ENCODE results near the gene CDH4. TPM values are rescaled to one million over a fixed set of nuclear protein-coding genes. Genes with fewer than 3 reads are reported as not detected.

The CDH4 gene
- total RNA-seq, 1 donor from 2014 or later = 9.2 TPM

DNA sequence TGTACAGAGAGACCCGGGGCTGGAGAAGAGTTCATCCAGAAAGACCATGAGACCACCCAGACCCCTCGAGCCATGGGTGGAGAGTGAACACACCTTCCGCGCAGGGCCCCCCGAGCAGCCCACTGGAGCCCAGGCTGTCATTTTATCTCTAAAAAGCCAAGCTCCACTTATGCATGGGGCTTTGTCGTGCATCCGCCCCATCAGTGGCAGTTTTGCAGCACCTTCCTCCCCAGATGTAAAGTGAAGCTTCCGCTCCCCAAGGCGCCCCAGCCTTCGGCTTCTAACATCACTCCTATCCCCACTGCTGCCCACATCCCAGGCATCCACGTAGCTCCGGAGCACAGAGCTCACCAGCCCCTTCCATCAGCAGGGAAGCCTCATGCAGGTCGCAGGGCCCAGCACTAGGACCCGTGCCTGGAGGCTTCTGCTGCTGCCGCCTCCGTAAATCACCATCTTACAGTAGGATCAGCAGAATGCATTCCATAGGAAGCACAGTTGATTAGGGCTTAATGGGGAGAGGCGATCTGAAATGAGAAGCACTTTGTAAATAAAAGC lies 512.5 kb downstream of the CDH4 start:
- DNase-seq (ENCODE audit: extremely low read depth, low read depth, low spot score) = no peak

DNA sequence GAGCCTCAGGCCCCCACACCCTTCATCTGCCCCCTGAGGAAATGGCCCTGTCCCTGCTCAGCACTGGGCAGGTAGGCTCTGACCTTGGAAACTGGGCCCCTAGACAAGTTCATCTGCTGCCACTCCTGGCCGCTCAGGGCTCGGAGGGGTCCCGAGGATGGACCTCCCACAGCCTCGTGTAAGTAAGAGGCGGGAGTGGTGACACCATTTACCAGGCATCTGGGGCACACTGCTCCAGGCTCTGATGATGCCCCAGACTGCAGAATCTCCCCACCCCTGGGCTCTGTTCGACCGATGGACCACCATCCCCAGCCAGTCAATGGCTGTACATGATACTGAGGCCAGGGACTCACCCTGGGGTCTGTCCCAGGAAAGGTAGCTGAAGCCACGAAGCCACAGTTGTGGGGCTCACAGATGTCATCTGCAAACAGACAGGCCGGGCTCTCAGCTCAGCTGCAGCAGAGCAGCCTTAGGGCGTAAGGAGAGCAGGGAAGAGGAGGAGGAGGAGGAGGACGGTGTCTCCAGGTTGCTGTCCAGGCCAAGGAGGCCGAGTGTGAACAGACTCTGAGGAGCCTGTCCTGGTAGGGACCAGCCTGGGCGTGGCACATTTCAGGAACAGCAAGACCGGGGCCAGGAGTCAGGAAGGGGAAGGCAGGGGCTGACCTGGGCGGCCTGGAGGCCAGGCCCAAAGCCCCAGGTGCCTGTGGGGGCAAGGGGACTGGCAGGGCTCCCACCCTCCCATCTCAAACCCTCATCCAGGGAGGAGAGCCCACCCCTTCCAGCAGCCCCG lies 513.2 kb downstream of the CDH4 start:
- DNase-seq (ENCODE audit: extremely low read depth, low read depth, low spot score) = no peak

DNA sequence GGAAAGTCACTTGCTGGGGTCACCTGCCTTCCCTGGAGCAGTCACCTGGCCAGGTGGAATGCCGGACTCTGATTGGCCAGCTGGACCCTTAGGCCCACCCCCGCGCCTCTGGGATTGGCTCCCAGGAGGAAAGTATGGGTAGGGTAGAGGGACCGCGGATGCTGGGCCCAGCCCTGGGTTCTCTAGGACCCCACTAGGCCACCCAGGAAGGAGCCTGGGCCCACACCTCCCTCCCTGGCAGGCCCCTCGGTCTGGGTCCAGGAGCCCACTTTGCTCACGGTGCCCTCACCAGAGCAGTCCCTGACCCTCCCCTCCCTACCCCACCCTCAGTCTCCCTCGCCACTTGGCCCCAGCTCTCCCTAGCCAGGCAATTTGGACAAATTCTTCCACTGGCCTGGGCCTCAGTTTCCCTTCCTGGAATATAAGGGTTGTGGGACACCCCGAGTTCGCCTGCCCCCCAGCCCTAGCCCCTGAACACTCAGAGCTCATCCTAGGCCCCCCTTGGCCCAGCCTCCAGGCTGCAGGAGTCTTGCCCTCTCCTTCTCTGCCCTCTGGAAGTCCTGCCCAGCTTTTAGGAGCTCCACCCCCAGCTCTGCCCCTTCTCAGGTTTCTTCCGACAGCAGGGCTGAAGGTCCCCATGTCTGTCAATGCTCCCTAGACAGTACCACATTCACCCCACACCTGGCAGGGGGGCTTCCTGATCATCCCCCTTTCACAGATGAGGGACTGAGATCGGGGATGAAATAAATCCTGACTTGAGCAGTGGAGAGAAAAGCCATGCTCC lies 514.0 kb downstream of the CDH4 start:
- no peak for DNase-seq (ENCODE audit: extremely low read depth, low read depth, low spot score)

DNA sequence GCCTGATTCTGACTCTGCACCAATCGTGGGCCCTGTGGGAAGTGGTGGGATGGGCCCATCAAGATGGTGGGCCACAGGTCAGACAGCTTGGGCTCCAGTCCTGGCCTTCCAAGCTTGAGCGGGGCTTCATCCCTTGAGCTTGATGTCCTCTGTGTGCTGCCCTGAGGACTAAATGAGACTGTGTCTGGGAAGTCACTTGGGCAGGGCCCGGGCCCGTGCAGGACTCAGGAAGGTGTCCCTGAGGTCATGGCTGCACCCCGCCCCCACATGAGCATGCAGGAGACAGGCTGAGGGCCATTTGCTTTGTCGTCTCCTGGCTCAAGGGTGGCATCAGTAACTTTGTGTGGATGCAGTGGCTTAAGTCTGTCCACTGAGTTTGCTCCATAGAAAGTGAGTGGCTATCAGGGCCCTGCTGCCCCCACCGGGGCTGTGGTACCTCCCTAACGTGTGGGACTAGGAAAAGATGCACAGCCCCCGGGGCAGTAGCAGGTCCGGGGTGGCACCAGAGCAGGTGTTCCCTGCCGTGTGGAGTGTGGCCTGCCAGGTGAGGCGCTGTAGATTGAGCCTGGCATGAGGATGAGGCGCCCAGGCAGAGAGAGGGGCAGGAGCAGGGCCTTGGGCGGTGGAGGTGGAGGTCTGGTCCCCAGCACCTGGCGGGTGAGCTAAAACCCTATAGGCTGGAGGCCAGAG lies 515.0 kb downstream of the CDH4 start:
- DNase-seq (ENCODE audit: extremely low read depth, low read depth, low spot score) = no peak

DNA sequence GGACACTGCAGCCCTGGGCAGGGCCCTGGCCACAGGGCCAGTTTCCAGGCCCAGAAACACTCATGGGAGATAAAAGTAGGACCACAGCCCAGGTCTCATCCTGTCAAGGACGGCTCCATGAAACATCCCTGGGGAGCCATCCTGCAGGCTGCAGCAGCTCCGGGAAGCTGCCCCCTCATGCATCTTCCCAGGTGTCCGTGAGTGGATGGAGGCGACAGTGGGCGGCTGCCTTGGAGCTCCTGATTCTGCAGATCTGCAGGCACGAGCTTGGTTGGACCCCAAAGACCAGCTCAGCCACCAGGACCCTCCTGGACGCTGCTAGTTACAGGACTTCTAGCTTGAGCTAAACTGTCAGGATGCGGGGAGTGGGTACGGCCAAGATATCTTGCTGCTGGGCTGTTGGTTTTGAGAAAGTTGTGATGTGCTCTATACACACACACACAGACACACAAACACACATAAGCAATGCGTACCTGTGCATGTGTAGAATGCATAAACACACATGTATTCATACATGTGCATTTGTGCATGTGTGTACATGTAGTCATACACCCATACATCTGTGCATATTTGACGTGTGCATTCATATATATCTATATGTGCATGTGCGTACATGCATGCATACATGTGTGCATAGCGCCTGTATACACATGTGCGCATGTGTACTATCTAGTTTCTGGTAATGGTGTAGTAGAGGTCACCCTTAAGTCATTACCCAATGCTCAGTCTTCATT lies 515.9 kb downstream of the CDH4 start:
- no peak for DNase-seq (ENCODE audit: extremely low read depth, low read depth, low spot score)

DNA sequence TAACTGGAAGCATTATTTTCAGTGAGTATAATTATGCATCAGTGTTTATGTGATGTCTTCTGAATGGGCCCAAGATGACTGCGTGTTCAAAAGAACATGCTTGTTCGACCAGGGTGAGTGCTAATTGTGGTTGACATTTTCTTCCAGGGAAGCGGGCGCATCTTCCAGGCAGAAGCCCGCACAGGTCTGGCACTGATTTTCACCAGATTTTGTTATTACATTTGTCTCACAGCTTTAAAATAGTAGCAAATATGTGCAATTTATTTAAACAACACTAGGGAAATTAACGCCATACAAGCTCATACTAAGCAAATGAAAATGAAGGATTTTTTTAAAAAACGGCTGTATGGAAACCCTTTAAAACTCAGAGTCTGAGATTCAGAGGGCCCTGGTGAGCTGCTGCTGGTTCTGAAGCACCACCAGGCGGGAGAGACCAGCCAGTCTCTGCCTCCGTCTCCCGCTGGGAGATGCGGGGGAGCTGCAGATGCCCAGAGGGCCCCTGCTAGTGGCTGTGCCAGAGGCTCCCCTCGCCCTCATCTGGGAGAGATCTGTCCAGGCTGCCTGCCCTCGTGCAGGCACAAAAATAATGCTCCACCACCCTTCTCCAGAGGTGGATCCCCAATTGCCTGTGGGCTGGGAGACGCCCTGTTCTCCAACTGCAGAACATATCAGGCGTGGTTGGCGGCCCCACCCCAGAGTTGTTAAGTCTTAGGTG lies 516.7 kb downstream of the CDH4 start:
- DNase-seq (ENCODE audit: extremely low read depth, low read depth, low spot score) = no peak

DNA sequence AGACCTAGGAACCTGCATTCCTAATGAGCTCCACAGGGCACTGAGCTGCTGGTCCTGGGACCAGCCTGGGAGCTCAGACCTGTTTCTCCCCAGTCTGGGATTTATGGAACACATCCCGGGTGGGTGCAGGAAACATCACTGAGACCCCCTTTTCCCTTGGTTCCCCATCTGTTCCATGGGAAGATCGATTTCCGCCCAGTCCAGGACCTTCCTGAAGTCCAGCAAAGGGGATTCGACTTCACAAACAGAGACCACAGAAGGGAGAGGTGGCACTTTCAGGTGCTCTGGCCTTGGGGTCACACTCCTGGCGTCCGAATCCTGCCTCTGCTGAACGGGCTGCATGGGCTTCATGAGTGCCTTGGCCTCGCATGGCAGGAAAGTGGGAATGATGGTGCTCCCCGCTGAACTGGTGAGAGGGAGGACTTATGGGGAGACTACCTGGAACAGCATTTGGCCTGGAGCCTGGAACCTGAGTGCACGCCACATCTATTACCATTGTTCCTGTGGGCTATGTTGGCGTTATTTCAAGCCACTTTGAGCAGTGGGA lies 517.3 kb downstream of the CDH4 start:
- DNase-seq (ENCODE audit: extremely low read depth, low read depth, low spot score) = no peak

DNA sequence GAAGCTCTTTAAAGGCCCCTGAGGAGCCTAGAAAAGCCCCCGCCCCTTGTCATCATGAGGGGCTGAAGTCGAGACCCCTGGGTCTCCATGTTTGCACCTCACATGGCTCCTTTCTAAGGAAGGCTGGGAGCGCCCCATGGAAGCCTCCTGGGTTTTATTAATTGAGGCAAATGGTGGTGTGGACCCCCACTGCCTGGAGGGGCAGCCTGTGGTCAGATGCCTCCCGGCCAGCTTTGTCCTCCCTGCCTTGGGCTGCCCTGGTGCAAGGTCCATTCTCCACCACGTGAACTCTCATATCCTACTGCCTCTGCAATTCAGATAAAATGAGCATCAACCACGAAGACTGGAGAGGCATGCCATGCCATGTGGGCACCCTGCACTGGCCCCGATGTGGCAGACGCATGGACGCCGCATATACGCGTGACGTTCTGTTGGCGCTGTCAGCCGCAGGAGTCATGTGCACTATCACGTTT lies 518.1 kb downstream of the CDH4 start:
- DNase-seq (ENCODE audit: extremely low read depth, low read depth, low spot score) = no peak

DNA sequence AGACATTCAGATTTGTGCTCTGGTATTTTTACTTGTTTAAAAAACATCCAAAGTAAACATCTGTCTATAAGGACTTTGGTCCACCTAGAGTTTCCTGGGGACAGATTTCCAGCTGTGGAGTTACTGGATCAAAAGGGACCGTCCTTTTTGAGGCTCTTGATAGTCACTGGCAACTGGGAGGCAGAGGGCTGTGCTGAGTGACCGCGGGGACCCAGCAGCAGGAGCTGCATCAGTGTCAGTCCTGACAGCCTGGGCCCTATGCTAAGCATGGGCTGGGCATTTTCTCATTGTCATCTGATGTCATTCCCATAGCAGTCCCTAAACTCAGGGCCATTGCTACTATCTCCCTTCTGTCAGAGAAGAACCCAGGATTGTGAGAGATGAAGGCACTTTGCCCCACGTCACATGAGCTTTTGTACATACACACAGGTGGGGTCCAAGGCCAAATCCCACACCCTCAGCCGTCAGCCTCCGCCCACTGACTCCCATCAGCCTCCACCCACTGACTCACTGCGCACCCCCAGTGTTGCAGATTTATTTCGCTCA lies 519.8 kb downstream of the CDH4 start:
- DNase-seq (ENCODE audit: extremely low read depth, low read depth, low spot score) = no peak

DNA sequence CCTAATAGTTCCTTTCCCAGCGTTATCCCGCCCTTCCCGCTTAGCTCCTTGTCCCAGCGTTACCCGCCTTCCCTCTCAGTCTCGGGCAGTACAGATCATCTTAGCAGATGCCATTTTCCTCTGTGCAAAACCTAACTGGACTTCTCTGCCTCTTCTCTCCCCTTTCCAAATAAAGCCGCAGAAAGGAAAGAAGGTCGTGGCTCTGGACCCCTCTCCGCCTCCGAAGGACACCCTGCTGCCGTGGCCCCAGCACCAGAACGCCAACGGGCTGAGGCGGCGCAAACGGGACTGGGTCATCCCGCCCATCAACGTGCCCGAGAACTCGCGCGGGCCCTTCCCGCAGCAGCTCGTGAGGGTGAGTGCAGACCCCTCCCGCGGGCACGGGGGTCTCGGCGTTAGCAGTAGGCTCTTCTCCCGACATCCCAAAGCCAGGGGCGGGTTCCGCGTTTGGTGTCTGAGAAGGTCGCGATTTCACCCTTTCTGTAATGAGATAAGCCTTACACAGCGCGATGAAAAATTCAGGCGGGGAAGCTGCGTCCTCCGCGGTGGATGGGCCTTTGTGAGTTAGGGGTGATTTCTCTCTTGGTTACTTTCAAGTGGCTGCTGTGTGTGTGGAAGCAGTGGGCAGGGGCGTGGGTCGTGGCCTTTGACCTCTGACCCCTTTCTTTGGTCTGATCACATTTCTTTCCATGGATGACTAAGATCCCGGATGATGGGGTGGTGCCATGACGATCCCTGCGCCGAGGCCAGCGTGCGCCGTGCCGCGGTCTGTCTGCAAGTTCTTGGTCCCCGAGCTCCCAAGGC lies 521.0 kb downstream of the CDH4 start:
- no peak for DNase-seq (ENCODE audit: extremely low read depth, low read depth, low spot score)

DNA sequence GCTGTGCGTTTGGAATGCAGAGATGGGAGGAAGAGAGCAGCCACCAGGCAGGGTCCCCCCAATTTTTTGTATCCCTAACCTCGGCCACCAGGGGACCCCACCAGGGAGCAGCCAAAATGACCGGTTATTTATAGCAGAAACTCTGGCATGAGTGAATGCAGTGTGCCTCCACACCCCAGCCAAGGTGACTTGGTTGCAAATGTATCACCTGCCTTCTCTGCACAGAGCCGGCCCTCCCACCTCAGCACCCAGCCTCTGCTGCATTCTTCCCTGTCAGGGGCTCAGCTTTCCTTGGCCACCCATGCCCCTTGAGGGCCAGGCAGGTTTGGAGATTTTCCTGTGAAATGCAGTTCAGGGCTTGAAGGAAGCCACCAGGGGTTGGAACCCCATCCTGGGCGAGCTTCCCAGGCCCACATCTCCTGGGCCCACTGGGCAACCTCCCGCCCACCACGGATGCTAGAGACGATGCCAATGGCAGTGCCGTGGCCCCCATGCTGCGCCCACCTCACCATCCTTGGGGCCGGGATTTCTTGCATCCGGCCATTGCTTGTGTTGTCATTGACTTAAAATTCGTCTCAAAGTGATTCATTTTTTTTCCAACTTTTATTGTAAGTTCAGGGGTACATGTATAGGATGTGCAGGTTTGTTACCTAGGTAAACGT lies 522.0 kb downstream of the CDH4 start:
- DNase-seq (ENCODE audit: extremely low read depth, low read depth, low spot score) = no peak

DNA sequence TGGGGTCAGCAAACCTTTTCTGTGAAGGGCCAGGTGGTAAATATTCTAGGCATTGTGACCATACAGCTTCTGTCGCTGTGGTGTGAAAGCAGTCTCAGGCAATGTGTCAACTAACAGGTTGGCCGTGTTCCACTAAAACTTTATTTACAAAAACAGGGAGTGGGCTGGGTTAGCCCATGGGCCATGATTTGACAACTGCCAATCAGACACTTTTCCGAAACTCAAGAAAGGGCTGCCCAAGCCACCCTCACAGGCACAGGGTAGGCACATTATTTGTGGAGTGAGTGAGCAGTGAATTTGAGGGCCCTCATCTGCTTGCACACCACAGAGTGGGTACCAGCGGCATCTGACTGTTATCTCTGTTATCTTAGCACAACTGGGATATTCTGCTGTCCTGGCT lies 523.4 kb downstream of the CDH4 start:
- no peak for DNase-seq (ENCODE audit: extremely low read depth, low read depth, low spot score)

DNA sequence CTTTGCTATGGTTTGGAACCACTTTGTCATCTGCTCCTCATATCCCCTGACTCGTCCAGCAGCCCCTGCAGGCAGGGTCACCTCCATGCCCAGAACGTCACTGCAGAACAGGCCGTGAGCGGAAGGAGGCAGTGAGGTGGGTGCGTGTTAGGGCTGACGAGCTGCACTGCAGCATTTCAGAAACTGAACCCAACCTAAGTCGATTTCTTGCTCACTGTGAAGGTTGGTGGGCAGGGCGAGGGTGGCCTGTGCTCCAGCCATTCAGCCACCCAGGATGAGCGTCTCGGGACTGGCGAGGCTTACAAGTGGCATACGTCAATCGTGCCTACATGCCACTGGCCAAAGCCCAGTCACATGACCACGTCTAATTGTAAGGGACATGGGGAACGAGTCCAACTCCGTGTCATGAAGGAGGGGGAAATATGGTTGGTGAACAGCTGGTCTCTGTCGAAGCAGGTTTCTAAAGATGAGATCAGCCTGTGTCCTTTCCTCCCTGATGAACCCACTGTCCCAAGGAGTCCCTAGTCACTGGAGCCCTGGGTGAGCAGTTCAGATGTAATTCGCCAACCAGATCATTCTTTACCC lies 524.5 kb downstream of the CDH4 start:
- no peak for DNase-seq (ENCODE audit: extremely low read depth, low read depth, low spot score)

DNA sequence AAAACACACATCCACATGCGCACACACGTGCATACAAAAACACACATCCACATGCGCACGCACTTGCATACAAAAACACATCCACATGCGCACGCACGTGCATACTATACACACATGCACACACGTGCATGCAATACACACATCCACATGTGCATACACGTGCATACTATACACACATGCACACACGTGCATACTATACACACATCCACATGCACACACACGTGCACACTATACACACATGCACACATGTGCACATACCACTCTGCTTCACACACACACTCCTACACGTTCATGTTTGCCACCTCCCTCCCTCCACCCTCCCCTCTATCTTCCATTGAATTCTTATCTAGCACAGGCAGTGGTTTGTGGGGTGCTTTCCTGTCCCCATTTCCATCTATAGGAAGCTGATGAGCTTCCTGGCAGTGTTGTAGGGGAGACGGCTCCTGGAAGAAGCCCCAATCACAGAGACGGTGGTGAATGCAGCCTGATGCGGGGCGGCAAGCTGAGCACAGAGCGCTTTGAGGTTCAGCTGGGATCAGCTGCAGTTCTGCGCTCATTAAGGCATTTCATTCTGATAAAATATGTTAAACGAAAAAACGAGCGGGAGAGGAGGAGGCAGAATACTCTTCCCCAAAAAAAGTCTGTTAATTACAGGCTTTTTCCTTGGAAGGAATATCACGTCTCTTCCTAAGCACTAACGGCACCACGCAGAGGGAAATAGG lies 525.9 kb downstream of the CDH4 start:
- DNase-seq (ENCODE audit: extremely low read depth, low read depth, low spot score) = no peak

DNA sequence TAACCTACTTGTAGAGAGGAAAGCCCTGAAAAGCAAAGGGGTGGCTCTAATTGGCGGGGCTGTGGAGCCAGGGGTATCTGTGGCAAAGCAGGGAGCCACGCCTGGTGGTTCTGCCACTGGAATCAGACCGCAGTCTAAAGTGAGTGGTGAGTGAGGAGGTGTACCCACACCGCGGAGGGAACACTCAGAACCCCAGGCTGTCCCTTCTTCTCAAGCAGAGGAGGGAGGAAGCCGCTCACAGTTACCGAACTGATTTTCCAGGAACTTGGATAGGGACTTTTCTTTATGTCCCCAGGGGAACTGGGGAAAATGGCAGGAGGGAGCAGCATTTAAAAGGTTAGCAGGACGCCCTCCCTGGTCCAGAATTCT lies 526.4 kb downstream of the CDH4 start:
- DNase-seq (ENCODE audit: extremely low read depth, low read depth, low spot score) = no peak

DNA sequence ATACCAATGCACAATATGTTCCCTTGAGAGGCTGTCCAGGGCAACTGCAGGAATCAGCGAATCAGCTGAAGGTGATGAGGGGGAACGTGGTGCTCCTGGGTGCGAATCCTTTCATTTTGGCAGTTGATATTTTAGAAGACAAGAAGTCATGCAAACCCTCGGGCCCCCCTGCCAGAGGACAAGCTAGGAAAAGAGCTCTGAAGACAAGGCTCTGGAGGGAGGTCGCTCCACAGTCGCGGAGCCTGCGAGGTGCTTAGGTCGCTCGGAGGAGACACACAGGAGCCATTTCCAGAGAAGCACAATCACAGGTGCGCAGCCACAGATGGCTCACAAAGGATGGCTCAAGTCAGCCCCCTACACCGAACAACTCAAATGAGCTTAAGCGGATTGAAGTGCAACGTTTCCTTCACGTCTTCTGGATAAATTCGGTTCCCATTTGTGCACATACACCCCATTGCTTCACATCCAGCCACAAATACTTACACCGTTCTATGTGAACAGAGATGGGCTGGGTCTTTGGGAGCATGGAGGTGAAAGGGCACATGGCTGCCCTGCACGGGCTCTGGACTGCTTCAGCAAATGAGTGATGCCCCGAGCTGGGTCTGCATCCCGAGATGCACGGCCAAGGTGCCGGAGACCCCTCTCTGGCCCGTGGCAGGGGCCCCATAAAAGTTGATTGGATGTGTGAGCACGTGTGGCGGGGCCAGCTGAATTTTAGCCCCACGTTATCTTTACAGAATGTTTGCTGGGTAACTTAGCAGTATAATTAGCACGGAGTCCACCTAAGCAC lies 527.3 kb downstream of the CDH4 start:
- no peak for DNase-seq (ENCODE audit: extremely low read depth, low read depth, low spot score)

All from glomerular endothelial cell (primary cell).